Peyer's patch (tissue), 4 donors: Measurements from ENCODE around the gene COMMD4.

Source experiments
- CTCF ChIP-seq, 6 experiments: fragments of 450-650 bp in 4 of 6; fragments of 200-600 bp in 2 of 6; sonication (generic) in 1 of 6; IDR thresholded peaks; one replicate each; pipeline ENCODE4 v1.5.1; 2017 to 2019; ENCODE audit warnings: antibody characterized with exemption in 6 of 6, mild to moderate bottlenecking in 3 of 6, moderate library complexity in 1 of 6
- POLR2A ChIP-seq, 2 donors: fragments of 450-650 bp; IDR thresholded peaks; one replicate each; pipeline ENCODE4 v1.5.1; 2017; ENCODE audit warnings: antibody characterized with exemption in 2 of 2, mild to moderate bottlenecking in 2 of 2, moderate library complexity in 2 of 2

- TF ChIP-seq CTCF (IDR thresholded peaks at IDR 0.05) (no peak), POLR2A (IDR thresholded peaks at IDR 0.05) (no peak)
These were observed 33.5 kb upstream of the COMMD4 start for GRCh38 chr15:75302318-75302717.
